Measurements from ENCODE around the gene PSMA6. TPM values are rescaled to one million over a fixed set of nuclear protein-coding genes. Genes with fewer than 3 reads are reported as not detected.
A peak's percentile ranks its signal among the peaks of the same experiment; 100 is the strongest.
"Not testable (repeated sequence)": the region's sequence is repeated elsewhere in the genome, so short reads cannot be mapped to it uniquely, and the experiment has no call there.

The PSMA6 gene
- total RNA-seq, 2 donors from 2014 or later = 159 to 191 TPM

DNA sequence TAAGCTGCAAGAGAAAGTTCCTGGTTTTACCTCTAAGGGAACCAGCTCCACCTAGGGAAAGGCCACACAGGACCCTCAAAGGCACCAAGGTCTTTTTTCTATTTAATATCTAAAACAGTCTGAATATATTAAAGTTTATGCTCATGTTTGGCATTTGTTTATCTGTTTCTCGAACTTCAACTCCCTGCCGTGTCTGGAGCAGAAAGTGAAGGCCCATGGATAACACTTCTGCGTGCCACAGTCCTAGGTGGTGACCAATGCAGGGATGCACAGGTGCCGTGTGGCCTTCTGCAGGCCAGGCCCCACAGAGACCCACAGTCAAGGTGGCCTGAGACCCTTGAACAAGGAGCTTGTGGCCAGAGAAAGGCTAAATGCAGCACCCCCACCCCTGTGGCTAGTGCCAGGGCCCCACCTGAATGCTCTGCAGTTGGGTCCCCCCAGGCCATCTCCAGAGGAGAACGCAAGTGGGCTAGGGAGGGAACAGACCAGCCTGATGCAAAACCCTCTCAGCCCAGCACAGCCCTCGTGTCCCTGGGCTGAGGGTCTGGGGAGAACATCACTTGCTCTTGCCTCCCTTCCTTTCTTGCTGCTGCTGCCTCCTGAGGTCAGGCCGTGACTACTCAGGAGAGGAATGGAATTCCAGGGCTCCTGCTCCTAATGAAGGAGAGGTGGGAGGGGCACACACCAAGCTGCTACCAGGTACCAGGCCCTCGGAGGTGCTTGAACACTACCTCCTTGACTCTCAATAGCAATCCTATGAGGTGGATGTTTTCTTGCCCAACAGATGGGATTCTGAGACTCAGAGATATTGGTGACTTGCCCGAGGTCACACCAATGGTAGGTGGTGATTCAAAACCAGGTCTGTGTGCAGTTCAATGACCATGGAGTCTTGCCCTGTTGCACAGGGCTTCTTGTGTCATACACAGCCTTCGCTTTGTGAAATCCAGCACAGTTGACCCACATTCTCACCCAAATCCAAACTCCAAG is 45.4 kb downstream of the PSMA6 start:
- intact Hi-C loops (cut with DNase I) = loop anchor here in 1 of 2 donors (5.0 kb wide), 1 partner anchor 65 kb away; the partner anchor contains the start of gene NFKBIA
- DNase-seq (ENCODE audit: low spot score) = no peak

DNA sequence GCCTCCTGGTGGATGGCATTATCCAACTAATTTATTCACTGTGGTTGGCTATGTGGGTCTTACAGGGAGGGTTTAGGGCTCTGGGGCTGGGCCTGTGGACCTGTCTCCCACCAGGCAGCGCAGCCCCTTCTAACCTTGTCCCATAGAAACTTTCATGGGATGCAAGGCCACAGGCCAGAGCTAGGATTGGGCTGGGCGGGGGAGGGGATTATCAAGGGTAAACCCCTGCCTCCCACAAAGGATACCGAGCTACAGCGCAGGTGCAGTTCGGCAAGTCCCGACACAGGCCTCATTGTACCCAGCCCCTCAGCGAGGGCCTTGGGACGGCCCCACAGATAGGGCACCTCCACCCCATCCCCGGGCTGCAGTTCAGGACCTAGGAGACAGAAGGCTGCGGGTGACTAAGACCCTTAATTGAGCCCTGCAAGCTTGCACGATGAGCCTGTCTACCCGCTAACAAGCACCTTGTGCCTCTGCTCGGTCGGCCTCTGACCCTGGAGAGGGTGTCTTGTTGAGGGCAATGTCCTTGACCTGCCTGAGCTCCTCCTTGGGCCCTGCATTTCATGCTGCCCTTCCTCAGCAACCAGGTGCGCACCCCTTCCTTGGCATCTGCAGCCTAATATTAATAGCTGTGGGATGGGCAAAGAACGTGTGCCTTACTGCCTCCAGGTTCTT is 46.7 kb downstream of the PSMA6 start:
- DNase-seq (ENCODE audit: low spot score) = no peak
- intact Hi-C loops (cut with DNase I) = loop anchor here in 1 of 2 donors (5.0 kb wide), 1 partner anchor 63 kb away; the partner anchor contains the start of gene NFKBIA

DNA sequence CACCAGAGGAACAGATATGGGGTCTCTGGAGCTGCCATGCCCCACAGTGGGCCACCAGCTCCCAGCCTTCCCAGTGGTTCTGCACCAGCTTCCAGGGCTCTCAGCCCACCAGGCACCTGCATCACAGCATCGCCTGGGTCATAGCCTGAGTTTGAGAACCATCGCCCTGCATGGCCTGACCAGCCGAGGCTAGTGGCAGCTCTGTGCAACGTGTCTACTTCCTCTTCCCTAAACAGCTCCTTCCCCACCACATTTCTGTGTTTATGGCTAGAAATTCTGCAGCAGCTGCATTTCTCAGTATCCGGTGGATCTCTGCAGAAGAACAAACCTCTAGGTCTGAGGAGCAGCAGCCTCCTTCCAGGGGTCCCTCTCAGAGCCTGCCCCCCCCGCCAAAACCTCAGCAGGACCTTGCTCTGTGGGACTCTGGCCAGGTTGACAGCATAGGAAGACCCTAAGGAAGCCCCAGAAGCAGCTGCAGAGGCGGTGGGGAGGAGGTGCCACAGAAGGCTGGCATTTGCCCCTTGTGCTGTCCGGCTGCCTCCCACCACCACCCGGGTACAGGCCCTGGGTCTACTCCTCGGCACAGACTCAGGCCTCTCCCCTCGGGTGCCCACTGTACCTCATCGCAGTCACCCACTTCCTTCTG is 47.7 kb downstream of the PSMA6 start:
- intact Hi-C loops (cut with DNase I) = loop anchor here in 1 of 2 donors (5.0 kb wide), 1 partner anchor 62 kb away; the partner anchor contains the start of gene NFKBIA
- no peak for DNase-seq (ENCODE audit: low spot score)

GRCh38 chr14:35340616-35341453 is 48.7 kb downstream of the PSMA6 start:
- intact Hi-C loops (cut with DNase I) = no loop called here
- peak; percentile 31 for DNase-seq (ENCODE audit: low spot score)

DNA sequence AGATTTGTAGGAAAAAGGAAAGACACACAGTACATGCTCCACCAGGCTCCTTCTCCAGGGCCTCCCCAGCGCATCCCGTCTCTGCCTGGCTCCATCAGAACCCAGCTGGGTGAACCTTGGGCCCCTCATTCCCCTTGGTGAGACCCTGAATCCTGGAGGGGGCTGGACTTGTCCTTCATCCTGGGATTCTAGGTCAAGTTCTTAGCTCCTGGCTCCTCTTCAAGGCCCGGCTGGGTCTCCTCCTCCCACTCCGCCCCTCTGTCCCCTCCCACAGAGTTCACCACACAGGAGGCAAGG is 49.2 kb downstream of the PSMA6 start:
- DNase-seq (ENCODE audit: low spot score) = no peak
- intact Hi-C loops (cut with DNase I) = no loop called here

DNA sequence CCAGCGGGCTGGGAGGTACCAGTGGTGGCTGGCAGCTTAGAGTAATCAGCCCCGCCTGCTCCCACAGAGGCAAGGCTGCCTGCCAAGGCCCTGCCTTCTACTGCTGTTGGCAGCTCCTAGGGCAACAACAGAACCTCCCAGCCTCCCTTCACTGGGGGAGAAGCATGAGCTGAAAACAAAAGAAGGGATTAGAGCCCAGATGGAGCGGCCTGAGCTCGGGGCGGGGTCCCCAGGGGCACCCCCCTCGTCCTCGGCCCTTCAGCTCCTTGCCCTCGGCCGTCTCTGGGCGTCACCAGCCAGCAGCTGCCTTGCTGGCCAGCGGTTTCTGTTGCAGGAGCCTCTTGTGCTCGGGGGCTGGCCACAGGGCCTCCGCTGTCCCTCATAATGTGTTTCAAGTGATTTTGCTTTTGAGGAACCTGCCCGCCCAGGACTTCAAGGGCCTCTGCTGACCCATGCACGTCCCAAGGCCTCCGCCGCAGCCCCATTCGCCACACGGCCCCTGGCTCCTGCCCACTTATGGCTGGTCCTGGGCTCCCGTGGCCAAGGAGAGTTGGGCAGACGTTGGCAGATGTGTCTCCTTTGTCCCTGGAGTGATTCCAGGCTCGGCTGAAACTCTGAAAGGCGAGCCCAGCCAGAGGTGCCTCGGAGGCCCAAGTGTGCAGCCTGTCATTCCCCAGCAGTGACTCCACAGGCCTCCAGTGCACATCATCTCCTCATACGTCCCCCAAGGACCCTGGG is 49.7 kb downstream of the PSMA6 start:
- intact Hi-C loops (cut with DNase I) = no loop called here
- peak; percentile 97 for DNase-seq (ENCODE audit: low spot score)

DNA sequence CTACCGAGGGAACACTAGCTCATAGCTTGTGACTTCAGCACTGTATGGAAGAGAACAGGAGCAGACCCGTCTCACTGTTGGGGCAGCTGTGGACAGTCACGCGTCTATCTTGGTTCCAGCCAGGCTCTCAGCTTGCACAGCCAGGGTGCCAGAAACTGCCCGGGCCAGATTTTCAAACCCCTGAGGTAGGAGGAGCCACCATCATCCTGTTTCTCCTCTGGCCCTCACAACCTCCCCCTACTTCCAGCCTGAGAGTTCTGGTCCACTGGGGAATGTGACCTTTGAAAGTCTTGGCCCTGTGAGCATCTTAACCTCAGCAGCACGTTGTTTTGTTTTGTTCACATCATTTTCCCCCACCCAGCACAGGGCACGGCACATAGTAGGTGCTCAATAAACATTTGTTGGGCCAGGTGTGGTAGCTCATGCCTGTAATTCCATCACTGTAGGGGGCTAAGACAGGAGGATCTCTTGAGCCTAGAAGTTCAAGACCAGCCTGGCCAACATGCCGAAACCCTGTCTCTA is 50.4 kb downstream of the PSMA6 start:
- DNase-seq (ENCODE audit: low spot score) = no peak
- intact Hi-C loops (cut with DNase I) = no loop called here

GRCh38 chr14:35343702-35344101 is 51.5 kb downstream of the PSMA6 start:
- intact Hi-C loops (cut with DNase I) = no loop called here
- DNase-seq (ENCODE audit: low spot score) = peak; percentile 31

DNA sequence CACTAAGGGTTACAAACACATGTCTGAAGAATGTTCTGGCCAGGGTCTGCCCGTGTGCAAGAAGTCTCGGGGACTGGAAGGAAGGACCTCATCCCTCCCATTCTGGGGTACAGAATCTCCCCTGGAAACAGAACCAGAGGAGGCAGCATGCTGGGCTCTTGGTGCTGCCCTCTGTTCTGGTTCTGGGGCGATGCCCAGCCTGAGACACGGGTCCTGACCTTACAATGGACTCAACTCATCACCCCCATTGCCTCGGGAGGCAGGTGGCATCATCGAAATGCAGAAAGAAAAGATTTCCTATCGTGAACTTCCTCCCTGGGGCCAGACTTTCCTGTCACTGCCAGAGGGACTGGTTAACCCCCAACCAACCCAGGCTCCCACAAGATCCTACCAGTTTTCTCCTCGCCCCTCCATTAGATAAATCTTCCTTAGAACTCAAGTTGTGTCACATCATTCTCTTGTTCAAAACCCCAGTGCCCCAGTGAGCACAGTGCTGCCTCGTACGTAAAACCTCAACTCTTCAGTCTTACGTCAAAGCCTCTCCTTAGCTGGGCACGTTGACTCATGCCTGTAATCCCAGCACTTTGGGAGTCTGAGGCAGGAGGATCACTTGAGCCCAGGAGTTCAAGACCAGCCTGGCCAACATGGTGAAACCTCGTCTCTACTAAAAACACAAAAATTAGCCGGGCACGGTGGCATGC is 52.1 kb downstream of the PSMA6 start:
- intact Hi-C loops (cut with DNase I) = no loop called here
- peak; percentile 31 for DNase-seq (ENCODE audit: low spot score)

- DNase-seq (ENCODE audit: low spot score) = peak; percentile 35
- intact Hi-C loops (cut with DNase I) = no loop called here
Measured at GRCh38 chr14:35346738-35347322, 54.6 kb downstream of the PSMA6 start.

GRCh38 chr14:35347323-35348043 is 55.3 kb downstream of the PSMA6 start:
- peak; percentile 69 for DNase-seq (ENCODE audit: low spot score)
- intact Hi-C loops (cut with DNase I) = no loop called here

DNA sequence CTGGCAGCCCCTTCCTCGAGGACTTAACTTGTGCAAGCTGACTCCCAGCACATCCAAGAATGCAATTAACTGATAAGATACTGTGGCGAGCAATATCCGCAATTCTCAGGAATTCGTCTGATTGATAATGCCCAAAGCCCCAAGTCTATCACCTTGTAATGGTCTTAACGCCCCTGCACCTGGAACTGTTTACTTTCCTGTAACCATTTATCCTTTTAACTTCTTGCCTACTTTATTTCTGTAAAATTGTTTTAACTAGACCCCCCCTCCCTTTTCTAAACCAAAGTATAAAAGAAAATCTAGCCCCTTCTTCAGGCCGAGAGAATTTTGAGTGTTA is 55.8 kb downstream of the PSMA6 start:
- intact Hi-C loops (cut with DNase I); DNase-seq (ENCODE audit: low spot score): not testable (repeated sequence)

- intact Hi-C loops (cut with DNase I) = no loop called here
Measured at GRCh38 chr14:35349496-35350365, 57.5 kb downstream of the PSMA6 start.

GRCh38 chr14:35351497-35351896 is 59.3 kb downstream of the PSMA6 start:
- intact Hi-C loops (cut with DNase I) = no loop called here
- DNase-seq (ENCODE audit: low spot score) = peak; percentile 24

More at GRCh38 chr14:35349496-35350365, 57.5 kb downstream of the PSMA6 start:
- DNase-seq (ENCODE audit: low spot score) = peak; percentile 78

- DNase-seq (ENCODE audit: low spot score) = peak; percentile 40
- intact Hi-C loops (cut with DNase I) = no loop called here
Measured at GRCh38 chr14:35351897-35352273, 59.7 kb downstream of the PSMA6 start.

All from posterior vena cava (tissue), 2 donors.